HG02678 (cell line): Measurements from ENCODE around the gene PRKN.
"Not testable (repeated sequence)": the region's sequence is repeated elsewhere in the genome, so short reads cannot be mapped to it uniquely, and the experiment has no call there.

Source experiments
- ATAC-seq: cut with Tn5 transposase; IDR thresholded peaks from one replicate; pipeline ENCODE4 v1.9.1; 2021; ENCODE audit warnings: mild to moderate bottlenecking, moderate library complexity; ENCODE audit not compliant: unreplicated experiment

Gene PRKN

GRCh38 chr6:161833099-161833860 is 894.3 kb downstream of the PRKN start:
- no peak for ATAC-seq

DNA sequence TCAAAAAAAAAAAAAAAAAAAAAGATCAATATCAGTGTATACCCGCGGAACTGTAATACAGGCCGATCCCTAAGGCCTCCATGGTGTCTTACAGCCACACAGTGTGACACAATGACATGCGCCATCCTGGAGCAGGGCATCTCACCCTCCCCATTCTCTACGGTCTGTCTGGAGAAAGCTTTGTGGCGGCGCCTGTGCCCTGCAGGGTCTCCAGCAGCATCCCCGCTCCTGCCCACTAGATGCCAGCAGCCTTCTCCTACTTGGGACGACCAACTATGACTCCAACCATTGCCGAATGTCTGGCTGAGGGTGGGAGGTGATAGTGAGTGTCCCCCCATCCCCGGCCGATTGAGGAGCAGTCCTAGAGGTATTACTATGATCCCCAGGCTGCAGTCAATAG is 894.9 kb downstream of the PRKN start:
- ATAC-seq = no peak

- no peak for ATAC-seq
Measured at GRCh38 chr6:161830866-161831616, 896.5 kb downstream of the PRKN start.

DNA sequence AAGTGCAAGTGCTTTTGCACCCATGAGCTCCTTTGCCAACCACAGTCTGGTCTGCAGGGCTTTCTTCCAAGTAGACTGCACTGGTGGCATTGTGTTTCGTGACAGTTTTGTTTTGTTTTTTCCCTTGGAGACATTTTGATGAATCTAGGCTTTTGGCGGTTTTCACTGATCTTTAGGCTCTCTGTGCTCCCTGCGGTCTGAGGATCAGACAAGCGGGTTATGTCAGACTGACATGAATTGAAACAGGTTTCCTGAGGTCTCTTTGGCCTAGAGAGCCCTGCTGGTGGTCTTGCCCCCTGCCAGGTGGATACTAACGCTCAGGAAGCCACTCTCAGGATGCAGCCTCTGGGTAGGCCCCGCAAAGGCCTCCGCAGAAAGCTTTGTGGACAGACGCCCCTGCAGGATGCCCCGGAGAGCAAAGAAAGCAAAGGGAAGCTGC is 898.3 kb downstream of the PRKN start:
- no peak for ATAC-seq

DNA sequence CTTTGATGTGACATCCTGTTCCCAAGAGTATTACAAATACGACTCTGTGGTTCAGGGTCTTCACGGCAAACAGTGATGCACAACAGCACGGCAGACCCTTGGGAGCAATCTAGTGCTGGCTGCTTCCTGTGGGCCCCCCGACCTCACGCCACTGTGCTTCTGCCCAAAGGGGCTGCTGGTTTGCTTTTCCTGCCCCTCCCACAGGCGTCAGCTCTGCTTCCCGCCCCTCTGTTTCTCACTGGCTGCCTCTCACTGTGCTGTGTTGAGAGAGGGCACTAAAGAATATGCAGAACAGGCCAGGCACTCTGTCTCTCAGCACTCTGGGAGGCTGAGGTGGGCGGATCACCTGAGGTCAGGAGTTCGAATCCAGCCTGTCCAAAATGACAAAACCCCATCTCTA is 899.2 kb downstream of the PRKN start:
- ATAC-seq = no peak

DNA sequence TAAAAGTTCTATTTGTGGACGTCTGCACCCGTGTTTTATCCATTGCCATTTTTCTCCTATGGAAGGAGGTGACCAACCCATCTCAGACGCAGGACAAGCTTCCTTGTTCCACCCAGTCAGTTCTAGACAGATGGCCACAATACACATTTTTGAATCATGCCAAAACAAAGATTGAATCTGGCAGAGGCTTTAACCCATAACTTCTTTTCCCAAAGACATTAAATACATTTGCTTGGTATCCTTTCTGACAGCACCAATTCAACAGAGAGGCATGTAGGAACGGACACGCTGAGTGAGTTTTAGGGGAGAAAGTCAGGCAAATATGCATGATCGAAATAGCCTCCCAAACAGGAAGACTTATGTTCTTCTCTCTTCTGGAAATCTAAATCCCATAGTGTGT is 901.1 kb downstream of the PRKN start:
- ATAC-seq = no peak

DNA sequence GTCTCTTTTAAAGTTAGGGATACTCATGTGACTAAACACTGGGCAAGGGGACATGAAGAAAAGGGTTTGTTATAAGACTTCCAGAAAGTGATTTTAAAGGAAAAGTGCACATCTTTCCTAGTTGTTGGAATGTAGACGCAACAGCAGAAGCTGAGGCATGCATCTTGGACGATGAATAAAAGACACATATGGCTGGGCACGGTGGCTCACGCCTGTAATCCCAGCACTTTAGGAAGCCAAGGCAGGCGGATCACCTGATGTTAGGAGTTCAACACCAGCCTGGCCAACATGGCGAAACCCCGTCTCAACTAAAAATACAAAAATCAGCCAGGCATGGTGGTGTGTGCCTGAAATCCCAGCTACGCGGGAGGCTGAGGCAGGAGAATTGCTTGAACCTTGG is 905.4 kb downstream of the PRKN start:
- ATAC-seq = not testable (repeated sequence)

GRCh38 chr6:161817881-161818280 is 909.7 kb downstream of the PRKN start:
- no peak for ATAC-seq

- ATAC-seq = no peak
Measured at GRCh38 chr6:161815965-161816364, 911.6 kb downstream of the PRKN start.

GRCh38 chr6:161813156-161813555 is 914.4 kb downstream of the PRKN start:
- ATAC-seq = no peak

DNA sequence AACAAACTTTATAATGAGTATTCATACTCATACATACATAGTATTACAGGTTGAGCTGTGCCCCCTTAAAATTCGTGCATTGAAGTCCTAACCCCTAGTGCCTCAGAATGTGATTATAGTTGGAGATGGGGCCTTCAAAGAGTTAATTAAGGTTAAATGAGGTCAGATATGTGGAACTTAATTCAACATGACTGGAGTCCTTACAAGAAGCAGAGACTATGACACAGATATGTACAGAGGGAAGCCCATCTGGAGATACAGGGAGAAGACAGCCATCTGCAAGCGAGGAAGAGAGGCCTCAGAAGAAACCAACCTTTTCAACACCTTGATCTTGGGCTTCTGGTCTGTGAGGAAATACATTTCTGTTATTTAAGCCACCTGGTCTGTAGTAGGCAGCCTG is 917.6 kb downstream of the PRKN start:
- ATAC-seq = no peak

DNA sequence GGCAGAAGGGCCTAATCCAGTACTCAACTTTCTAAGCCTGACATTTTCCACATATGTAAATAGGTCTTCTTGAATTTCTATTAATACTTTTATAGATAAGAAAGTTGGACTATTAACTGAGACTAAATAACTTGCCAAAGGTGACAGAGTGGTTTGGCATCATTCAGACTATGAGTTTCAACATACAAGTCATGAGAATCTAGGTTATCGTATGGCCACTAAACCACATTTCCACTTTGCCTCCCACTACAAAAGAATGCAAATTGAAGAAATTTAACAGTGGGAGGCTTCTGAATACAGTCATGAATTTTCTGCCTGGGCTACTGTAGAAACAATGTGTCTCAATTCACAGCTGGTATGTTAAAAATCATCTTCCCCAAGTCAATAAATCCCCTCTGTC is 922.7 kb downstream of the PRKN start:
- no peak for ATAC-seq

DNA sequence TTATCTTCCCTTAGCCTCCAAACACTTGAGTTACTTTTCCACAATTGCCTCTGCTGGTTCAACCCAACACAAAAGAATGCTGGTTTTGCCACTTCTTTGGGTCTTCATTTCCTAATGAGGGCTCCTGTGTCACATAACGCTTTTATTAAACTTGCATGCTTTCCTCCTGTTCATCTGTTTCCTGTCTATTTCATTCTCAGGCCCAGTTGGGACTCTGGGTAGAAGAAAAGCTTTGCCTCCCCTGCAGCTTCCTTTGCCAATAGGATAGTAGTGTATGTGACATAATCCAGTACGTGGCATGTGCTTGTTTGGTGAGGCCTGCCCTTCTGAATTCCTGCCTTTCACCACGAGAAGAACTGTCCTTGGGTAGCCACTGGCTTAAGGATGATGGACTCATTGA is 924.4 kb downstream of the PRKN start:
- no peak for ATAC-seq

DNA sequence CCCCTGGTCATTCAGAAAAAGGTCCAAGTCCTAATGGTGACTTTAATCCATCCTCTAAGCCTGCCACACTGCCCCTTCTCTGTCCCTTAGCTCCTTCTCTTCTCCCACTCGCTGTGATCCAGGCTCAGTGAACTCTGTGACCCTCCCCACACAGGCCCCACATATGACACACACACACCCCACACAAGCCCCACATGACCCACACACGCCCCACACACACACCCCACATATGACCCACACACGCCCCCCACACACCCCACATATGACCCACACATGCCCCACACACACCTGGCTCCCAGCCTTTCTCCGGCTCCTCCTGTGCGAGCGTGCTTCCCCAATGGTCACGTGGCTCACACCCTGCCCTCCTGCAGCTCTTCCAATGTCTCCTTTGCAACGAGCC is 925.3 kb downstream of the PRKN start:
- no peak for ATAC-seq

- no peak for ATAC-seq
Measured at GRCh38 chr6:161798844-161799394, 928.6 kb downstream of the PRKN start.

- ATAC-seq = no peak
Measured at GRCh38 chr6:161796681-161797080, 930.9 kb downstream of the PRKN start.

GRCh38 chr6:161792851-161793493 is 934.6 kb downstream of the PRKN start:
- ATAC-seq = no peak

DNA sequence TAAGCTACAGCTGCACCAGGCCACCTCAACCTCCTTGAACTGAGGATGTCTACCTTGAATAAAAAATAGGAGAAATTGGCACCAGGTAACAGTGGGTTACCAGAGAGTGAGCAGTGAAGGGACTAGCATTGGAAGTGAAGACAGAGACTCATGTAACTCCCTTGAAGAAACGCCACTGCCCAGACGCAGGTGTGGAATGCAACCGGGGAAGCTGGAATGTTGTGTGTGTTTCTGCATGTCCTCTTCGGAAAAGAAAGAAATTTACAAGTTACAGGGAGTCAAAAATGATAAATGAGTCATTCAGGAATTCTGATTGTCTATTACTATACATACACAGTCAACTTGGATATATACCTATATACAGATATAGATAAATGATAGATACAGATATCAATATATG is 939.0 kb downstream of the PRKN start:
- no peak for ATAC-seq

DNA sequence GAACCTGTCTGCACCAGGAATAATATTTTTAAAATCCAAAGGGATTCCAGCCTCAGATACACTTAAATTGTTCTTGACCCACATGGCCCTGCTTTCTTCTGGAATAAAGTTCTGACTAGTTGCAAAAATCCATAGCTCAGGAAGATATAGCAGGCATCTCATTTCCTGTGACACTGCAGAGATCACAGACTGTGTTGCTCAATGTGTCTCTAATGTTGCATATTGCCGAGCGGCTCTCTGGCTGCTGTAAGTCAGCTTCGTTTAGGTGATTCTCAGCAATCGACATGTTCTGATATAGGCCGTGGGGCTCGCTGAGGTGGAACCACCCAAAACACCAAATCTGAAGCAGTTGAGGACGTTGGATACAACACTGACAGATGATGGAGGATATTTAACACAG is 955.4 kb downstream of the PRKN start:
- no peak for ATAC-seq

DNA sequence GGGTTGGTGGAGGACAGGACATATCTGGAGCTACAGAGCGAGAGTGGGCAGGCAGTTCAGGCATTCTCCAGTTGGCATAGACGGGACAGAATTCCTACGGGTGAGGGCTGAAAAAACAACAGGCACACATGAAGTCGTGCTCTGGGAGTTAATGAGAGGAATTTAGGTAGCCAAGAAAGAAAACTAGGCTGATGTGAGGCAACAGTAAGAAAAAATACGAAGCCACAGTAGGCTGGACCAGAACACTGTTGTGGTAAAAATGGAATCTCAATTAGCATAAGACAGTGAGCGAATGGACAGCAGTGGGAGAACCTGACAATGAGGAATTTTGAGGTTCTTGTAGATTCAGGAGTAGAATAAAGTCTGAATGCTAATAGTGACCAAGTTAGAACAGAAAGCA is 965.6 kb downstream of the PRKN start:
- no peak for ATAC-seq

- no peak for ATAC-seq
Measured at GRCh38 chr6:161755080-161755479, 972.5 kb downstream of the PRKN start.

GRCh38 chr6:161750686-161751085 is 976.9 kb downstream of the PRKN start:
- ATAC-seq = no peak
